HL-60 (cell line): ENCODE results near the gene NTN4.

ENCODE experiments used
- POLR2AphosphoS5 ChIP-seq: IDR thresholded peaks from 2 replicates; pipeline ENCODE4 v1.6.1; 2012; ENCODE audit warnings: low read depth
- TF ChIP-seq, protein P1 (sequence below): IDR thresholded peaks from one replicate; pipeline ENCODE4 v1.5.1; 2011; ENCODE audit warnings: low read length, control low read depth, inconsistent platforms; ENCODE audit not compliant: insufficient read depth

- TF ChIP-seq POLR2AphosphoS5: no peak
- TF ChIP-seq, protein P1, sequence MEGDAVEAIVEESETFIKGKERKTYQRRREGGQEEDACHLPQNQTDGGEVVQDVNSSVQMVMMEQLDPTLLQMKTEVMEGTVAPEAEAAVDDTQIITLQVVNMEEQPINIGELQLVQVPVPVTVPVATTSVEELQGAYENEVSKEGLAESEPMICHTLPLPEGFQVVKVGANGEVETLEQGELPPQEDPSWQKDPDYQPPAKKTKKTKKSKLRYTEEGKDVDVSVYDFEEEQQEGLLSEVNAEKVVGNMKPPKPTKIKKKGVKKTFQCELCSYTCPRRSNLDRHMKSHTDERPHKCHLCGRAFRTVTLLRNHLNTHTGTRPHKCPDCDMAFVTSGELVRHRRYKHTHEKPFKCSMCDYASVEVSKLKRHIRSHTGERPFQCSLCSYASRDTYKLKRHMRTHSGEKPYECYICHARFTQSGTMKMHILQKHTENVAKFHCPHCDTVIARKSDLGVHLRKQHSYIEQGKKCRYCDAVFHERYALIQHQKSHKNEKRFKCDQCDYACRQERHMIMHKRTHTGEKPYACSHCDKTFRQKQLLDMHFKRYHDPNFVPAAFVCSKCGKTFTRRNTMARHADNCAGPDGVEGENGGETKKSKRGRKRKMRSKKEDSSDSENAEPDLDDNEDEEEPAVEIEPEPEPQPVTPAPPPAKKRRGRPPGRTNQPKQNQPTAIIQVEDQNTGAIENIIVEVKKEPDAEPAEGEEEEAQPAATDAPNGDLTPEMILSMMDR: no peak
These were observed 30.2 kb downstream of the NTN4 start for GRCh38 chr12:95760371-95760770.
